ENCODE data around the gene CCIN. TPM values are rescaled to one million over a fixed set of nuclear protein-coding genes. Genes with fewer than 3 reads are reported as not detected.

CCIN gene
- polyA plus RNA-seq, 1 of the 3 experiments (the other 2 are of a cell fraction) = 0.54 TPM

DNA sequence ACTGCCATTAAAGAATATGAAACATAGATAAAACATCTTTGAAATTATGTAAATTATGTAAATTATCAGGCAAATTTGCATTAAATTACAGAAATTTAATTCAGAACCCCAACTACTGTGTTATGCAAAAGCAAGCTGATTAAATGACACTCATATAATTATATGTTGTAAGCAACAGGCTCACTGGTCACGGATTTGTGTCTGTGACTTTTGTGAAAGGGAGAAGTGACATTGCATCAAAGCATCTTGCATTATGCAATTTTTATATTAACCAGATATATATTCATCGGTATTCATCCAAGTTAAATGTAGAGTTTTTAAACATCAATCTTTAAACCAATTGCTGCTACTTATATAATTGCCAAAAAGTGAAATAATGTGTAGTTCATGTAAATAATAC is 45.7 kb upstream of the CCIN start:
- Histone ChIP-seq H3K79me2 (ENCODE audit: insufficient read depth) (no peaks in the 10 kb centered on the region), H2AFZ (ENCODE audit: low read depth) (no peak overlapping the region), H3K27me3 (ENCODE audit: insufficient read depth) (no peaks in the 10 kb centered on the region), H3K27ac (ENCODE audit: low read depth in 2 of 2, low read length in 1 of 2) (no peak overlapping the region), H3K36me3 (replicated peaks in 1 of 2; ENCODE audit: control insufficient read depth in 1 of 2, insufficient read depth in 2 of 2, low read length in 1 of 2) (peaks cover 34 to 43% of the 10 kb centered on the region in 2 experiments), H3K9ac (no peak overlapping the region), H3K4me3 (ENCODE audit: low read depth in 2 of 2, low read length in 1 of 2) (no peak overlapping the region), H3K4me2 (no peak overlapping the region), H3K9me2 (no peaks in the 10 kb centered on the region), H3K9me3 (no peaks in the 10 kb centered on the region), H3K4me1 (ENCODE audit: control insufficient read depth in 1 of 2, insufficient read depth in 2 of 2, low read depth in 1 of 2, low read length in 1 of 2) (no peaks in the 10 kb centered on the region; a peak in 1 of 4 replicates), H3F3A (replicated peaks; ENCODE audit: insufficient read depth) (peaks cover 9% of the 10 kb centered on the region), H4K20me1 (ENCODE audit: insufficient read depth) (no peaks in the 10 kb centered on the region)
- WGBS (ENCODE audit: low lambda C conversion rate) = 96% methylated on average over 2 of the region's 2 CpGs
- ChIA-PET POLR2A (no interaction called here), CTCF (no interaction called here)
- no peak for DNase-seq
- TF ChIP-seq MXI1 (IDR thresholded peaks at IDR 0.05; ENCODE audit: low read depth, low read length) (no peak), RAD21 (IDR thresholded peaks at IDR 0.05; ENCODE audit: low read length) (no peak), FOXJ3 (CRISPR knock-in tag; IDR thresholded peaks at IDR 0.05) (no peak), SIN3A (IDR thresholded peaks at IDR 0.05; ENCODE audit: borderline replicate concordance, low read depth, low read length) (no peak), EZH2phosphoT487 (IDR thresholded peaks at IDR 0.05; ENCODE audit: borderline replicate concordance, low read depth) (no peak), MEF2A (IDR thresholded peaks at IDR 0.05; ENCODE audit: borderline replicate concordance, low read depth) (no peak), POLR2AphosphoS5 (IDR thresholded peaks at IDR 0.05; ENCODE audit: low read depth, low read length) (no peak), ELF1 (IDR thresholded peaks at IDR 0.05) (no peak), CHD2 (IDR thresholded peaks at IDR 0.05; ENCODE audit: low read length, partially characterized antibody) (no peak), FOXM1 (IDR thresholded peaks at IDR 0.05; ENCODE audit: low read depth) (no peak), GATA2 (CRISPR knock-in tag; IDR thresholded peaks at IDR 0.05) (no peak), RXRA (IDR thresholded peaks at IDR 0.05; ENCODE audit: borderline replicate concordance, low read depth) (no peak), RFX5 (IDR thresholded peaks at IDR 0.05; ENCODE audit: low read length) (no peak)
- TF ChIP-seq, protein P1, sequence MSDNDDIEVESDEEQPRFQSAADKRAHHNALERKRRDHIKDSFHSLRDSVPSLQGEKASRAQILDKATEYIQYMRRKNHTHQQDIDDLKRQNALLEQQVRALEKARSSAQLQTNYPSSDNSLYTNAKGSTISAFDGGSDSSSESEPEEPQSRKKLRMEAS (IDR thresholded peaks at IDR 0.05; ENCODE audit: low read depth) = no peak
- TF ChIP-seq, protein P2, sequence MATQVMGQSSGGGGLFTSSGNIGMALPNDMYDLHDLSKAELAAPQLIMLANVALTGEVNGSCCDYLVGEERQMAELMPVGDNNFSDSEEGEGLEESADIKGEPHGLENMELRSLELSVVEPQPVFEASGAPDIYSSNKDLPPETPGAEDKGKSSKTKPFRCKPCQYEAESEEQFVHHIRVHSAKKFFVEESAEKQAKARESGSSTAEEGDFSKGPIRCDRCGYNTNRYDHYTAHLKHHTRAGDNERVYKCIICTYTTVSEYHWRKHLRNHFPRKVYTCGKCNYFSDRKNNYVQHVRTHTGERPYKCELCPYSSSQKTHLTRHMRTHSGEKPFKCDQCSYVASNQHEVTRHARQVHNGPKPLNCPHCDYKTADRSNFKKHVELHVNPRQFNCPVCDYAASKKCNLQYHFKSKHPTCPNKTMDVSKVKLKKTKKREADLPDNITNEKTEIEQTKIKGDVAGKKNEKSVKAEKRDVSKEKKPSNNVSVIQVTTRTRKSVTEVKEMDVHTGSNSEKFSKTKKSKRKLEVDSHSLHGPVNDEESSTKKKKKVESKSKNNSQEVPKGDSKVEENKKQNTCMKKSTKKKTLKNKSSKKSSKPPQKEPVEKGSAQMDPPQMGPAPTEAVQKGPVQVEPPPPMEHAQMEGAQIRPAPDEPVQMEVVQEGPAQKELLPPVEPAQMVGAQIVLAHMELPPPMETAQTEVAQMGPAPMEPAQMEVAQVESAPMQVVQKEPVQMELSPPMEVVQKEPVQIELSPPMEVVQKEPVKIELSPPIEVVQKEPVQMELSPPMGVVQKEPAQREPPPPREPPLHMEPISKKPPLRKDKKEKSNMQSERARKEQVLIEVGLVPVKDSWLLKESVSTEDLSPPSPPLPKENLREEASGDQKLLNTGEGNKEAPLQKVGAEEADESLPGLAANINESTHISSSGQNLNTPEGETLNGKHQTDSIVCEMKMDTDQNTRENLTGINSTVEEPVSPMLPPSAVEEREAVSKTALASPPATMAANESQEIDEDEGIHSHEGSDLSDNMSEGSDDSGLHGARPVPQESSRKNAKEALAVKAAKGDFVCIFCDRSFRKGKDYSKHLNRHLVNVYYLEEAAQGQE (IDR thresholded peaks at IDR 0.05; ENCODE audit: low read depth, low read length) = no peak
- TF ChIP-seq, protein P3, sequence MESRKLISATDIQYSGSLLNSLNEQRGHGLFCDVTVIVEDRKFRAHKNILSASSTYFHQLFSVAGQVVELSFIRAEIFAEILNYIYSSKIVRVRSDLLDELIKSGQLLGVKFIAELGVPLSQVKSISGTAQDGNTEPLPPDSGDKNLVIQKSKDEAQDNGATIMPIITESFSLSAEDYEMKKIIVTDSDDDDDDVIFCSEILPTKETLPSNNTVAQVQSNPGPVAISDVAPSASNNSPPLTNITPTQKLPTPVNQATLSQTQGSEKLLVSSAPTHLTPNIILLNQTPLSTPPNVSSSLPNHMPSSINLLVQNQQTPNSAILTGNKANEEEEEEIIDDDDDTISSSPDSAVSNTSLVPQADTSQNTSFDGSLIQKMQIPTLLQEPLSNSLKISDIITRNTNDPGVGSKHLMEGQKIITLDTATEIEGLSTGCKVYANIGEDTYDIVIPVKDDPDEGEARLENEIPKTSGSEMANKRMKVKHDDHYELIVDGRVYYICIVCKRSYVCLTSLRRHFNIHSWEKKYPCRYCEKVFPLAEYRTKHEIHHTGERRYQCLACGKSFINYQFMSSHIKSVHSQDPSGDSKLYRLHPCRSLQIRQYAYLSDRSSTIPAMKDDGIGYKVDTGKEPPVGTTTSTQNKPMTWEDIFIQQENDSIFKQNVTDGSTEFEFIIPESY (IDR thresholded peaks at IDR 0.05; ENCODE audit: borderline replicate concordance, low read depth) = no peak
- TF ChIP-seq, protein P4, sequence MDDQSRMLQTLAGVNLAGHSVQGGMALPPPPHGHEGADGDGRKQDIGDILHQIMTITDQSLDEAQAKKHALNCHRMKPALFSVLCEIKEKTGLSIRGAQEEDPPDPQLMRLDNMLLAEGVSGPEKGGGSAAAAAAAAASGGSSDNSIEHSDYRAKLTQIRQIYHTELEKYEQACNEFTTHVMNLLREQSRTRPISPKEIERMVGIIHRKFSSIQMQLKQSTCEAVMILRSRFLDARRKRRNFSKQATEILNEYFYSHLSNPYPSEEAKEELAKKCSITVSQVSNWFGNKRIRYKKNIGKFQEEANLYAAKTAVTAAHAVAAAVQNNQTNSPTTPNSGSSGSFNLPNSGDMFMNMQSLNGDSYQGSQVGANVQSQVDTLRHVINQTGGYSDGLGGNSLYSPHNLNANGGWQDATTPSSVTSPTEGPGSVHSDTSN (IDR thresholded peaks at IDR 0.05) = no peak
- TF ChIP-seq, protein P5, sequence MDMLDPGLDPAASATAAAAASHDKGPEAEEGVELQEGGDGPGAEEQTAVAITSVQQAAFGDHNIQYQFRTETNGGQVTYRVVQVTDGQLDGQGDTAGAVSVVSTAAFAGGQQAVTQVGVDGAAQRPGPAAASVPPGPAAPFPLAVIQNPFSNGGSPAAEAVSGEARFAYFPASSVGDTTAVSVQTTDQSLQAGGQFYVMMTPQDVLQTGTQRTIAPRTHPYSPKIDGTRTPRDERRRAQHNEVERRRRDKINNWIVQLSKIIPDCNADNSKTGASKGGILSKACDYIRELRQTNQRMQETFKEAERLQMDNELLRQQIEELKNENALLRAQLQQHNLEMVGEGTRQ (IDR thresholded peaks at IDR 0.05; ENCODE audit: borderline replicate concordance, low read depth, low read length) = no peak
- TF ChIP-seq, protein P6, sequence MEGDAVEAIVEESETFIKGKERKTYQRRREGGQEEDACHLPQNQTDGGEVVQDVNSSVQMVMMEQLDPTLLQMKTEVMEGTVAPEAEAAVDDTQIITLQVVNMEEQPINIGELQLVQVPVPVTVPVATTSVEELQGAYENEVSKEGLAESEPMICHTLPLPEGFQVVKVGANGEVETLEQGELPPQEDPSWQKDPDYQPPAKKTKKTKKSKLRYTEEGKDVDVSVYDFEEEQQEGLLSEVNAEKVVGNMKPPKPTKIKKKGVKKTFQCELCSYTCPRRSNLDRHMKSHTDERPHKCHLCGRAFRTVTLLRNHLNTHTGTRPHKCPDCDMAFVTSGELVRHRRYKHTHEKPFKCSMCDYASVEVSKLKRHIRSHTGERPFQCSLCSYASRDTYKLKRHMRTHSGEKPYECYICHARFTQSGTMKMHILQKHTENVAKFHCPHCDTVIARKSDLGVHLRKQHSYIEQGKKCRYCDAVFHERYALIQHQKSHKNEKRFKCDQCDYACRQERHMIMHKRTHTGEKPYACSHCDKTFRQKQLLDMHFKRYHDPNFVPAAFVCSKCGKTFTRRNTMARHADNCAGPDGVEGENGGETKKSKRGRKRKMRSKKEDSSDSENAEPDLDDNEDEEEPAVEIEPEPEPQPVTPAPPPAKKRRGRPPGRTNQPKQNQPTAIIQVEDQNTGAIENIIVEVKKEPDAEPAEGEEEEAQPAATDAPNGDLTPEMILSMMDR (IDR thresholded peaks at IDR 0.05) = no peak

Measured in SK-N-SH (cell line).